ENCODE results near the gene SOX11.
A peak's percentile ranks its signal among the peaks of the same experiment; 100 is the strongest.
"Not testable (repeated sequence)": the region's sequence is repeated elsewhere in the genome, so short reads cannot be mapped to it uniquely, and the experiment has no call there.

Gene SOX11

GRCh38 chr2:5691985-5692529 is at the start of gene SOX11:
TSS of gene SOX11 (plus strand) at chr2:5692384. CDS start at chr2:5692722, 338 bp downstream.
- Histone ChIP-seq H3K9me3 (no peaks in the 10 kb centered on the region), H3K27me3 (no peaks in the 10 kb centered on the region), H3K27ac (peak within 1 kb of the TSS; percentile 94), H3K36me3 (no peaks in the 10 kb centered on the region), H3K4me2 (peak within 1 kb of the TSS; percentile 79), H3K4me1 (0 out of 2 replicates have a peak, but pooled peaks cover 3% of the 10 kb centered on the region), H3K4me3 (peak within 1 kb of the TSS; percentile 87), H3K9ac (peak within 1 kb of the TSS; percentile 90), H4K20me1 (peaks cover 45% of the 10 kb centered on the region)
- no peak for TF ChIP-seq Cebpa-rat (IDR thresholded peaks at IDR 0.05)

GRCh38 chr2:5652734-5653133 is 39.5 kb upstream of the SOX11 start:
- H3K4me2 ChIP-seq, H3K27ac ChIP-seq, H4K20me1 ChIP-seq, H3K9ac ChIP-seq, H3K36me3 ChIP-seq, H3K4me3 ChIP-seq, H3K9me3 ChIP-seq, H3K4me1 ChIP-seq, H3K27me3 ChIP-seq: not testable (repeated sequence)

DNA sequence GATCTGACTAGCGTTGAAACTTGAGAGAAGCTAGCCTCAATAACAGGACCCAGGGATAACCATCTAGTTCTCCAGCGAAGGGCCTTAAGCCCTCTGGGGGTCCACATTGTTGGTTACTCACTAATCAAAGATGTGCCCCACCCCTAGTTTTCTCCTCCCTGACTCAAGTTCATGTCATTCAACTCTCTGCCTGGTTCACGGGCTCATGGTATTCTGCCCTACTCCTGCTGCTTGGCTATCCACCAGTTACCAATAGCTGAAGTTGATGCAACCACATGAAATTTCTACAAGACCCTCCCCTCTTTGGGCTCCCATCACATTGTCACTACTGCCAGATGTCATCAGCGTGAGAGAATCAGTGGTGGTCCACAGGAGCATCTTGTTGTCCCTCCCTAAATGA is 38.4 kb upstream of the SOX11 start:
- not testable (repeated sequence) for H3K27me3 ChIP-seq, H3K9ac ChIP-seq, H3K4me1 ChIP-seq

DNA sequence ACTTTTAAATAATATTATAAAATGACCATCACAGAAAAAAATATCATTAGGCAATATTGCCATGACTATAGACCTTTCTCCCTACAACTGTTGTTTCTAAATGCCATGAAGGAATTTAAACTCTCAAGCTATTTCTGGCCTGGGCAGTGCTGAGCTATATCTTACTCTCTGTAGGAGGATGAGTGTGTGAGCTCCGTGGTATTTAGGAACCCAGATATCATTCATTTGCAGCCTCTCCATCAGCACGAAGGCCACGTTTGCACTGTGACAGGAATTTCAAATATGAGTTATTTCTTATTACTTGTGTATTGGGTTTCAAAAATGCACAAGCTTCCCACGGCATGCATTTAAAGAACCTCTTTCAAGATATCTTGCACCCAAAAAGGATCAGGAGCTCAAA is 35.0 kb upstream of the SOX11 start:
- H3K27ac ChIP-seq = no peak overlapping the region
- no peaks in the 10 kb centered on the region for H3K27me3 ChIP-seq
- TF ChIP-seq Cebpa-rat (IDR thresholded peaks at IDR 0.05) = no peak
- H3K4me3 ChIP-seq = no peak overlapping the region
- H3K9me3 ChIP-seq = no peaks in the 10 kb centered on the region
- no peak overlapping the region for H3K4me2 ChIP-seq
- H3K4me1 ChIP-seq = peaks cover 17% of the 10 kb centered on the region
- no peaks in the 10 kb centered on the region for H4K20me1 ChIP-seq
- no peaks in the 10 kb centered on the region for H3K36me3 ChIP-seq
- H3K9ac ChIP-seq = no peak overlapping the region

More for the DNA sequence above, 38.4 kb upstream of the SOX11 start:
- H4K20me1 ChIP-seq, H3K27ac ChIP-seq, H3K4me3 ChIP-seq, H3K36me3 ChIP-seq, H3K4me2 ChIP-seq, H3K9me3 ChIP-seq: not testable (repeated sequence)

DNA sequence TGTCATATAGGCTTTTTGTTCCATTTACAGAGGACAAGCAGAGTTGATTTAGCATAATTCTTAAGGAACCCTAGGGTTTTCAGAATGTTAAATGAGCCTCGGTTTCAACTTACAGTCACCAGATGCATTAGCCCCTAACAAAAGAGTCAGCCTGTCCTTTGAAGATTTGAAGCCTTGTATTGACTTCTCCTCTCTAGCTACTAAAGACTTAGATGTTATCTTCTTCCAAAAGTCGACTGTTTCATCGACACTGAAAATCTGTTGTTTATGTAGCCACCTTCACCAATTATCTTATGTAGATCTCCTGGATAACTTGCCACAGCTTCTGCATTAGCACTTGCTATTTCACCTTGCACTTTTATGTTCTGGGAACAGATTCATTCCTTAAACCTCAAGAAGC is 31.6 kb upstream of the SOX11 start:
- Histone ChIP-seq H3K27me3 (no peaks in the 10 kb centered on the region), H4K20me1 (no peaks in the 10 kb centered on the region), H3K4me3 (no peak overlapping the region), H3K36me3 (no peaks in the 10 kb centered on the region), H3K4me1 (peaks cover 29% of the 10 kb centered on the region), H3K4me2 (peak overlapping the region; percentile 60), H3K27ac (peak overlapping the region; percentile 37; the same call in 1 of the 2 replicates), H3K9me3 (no peaks in the 10 kb centered on the region), H3K9ac (no peak overlapping the region)
- TF ChIP-seq Cebpa-rat (IDR thresholded peaks at IDR 0.05) = no peak

DNA sequence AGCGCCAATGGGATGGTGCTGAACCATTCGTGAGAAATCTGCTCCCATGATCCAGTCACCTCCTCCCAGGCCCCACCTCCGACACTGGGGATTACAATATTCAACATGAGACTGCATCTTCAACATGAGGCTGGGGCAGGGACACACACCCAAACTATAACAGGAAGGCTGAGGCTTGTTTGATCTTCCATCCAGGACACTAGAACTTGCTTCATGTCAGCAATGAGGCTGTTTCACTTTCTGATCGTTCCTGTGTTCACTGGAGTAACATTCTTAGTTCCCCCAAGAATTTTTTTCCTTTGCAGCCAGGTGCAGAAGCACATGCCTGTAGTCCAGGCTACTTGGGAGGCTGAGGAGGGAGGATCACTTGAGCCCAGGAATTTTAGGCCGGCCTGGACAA is 30.8 kb upstream of the SOX11 start:
- Histone ChIP-seq H3K36me3 (no peaks in the 10 kb centered on the region), H3K9me3 (no peaks in the 10 kb centered on the region), H3K9ac (no peak overlapping the region; the same call in 1 of the 2 replicates), H3K27me3 (no peaks in the 10 kb centered on the region), H3K4me1 (peaks cover 29% of the 10 kb centered on the region), H3K4me2 (peak overlapping the region; percentile 60), H3K27ac (peak overlapping the region; percentile 37), H4K20me1 (no peaks in the 10 kb centered on the region), H3K4me3 (no peak overlapping the region)
- TF ChIP-seq Cebpa-rat (IDR thresholded peaks at IDR 0.05) = peak; percentile 19; the same call in 1 of the 2 replicates

DNA sequence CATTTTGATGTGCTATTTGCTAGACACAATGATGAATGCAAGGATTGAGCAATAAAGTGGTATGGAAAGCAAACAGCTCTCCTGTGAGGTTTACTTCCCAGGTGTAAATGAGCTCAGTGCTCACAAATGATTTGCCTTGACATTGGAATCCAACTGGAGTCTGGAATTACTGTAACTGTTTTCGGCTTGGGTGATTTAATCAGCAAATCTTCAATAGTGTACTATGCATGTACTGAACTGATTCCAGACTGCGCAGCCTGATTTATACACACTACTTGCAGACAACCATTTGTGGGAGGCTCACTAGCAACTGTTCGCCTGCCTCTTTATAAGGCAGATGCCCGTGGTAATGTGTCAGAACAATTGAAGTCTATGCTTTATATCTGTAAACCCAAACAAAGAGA is 27.9 kb upstream of the SOX11 start:
- no peaks in the 10 kb centered on the region for H4K20me1 ChIP-seq
- TF ChIP-seq Cebpa-rat (IDR thresholded peaks at IDR 0.05) = no peak
- H3K27ac ChIP-seq = no peak overlapping the region
- peaks cover 45% of the 10 kb centered on the region for H3K4me1 ChIP-seq
- no peaks in the 10 kb centered on the region for H3K36me3 ChIP-seq
- no peaks in the 10 kb centered on the region for H3K9me3 ChIP-seq
- H3K4me3 ChIP-seq = no peak overlapping the region
- H3K27me3 ChIP-seq = no peaks in the 10 kb centered on the region
- H3K4me2 ChIP-seq = 0 out of 2 replicates have a peak overlapping the region, but pooled peaks have one; percentile 18
- H3K9ac ChIP-seq = no peak overlapping the region

GRCh38 chr2:5665066-5665465 is 27.1 kb upstream of the SOX11 start:
- Histone ChIP-seq H3K27me3 (no peaks in the 10 kb centered on the region), H3K27ac (no peak overlapping the region)
- TF ChIP-seq Cebpa-rat (IDR thresholded peaks at IDR 0.05) = no peak

DNA sequence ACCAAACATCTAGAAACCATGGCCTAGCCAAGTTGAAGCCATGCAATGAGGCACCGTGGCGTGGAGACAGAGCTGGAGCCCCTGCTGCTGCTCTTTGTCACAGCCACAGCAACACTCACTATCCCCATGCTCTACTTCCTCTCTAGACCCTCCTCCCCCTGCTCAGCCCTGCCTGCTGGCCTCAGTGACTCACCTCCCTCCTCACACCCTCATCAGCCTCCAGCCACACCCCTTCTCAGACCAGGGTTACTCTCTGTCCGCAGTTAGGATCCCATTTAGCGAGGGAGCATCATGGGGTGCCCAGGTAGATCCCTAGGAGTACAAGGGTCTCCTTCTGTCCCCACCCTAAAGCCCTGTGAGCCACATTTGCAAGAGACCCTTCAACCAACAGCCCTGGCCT is 25.4 kb upstream of the SOX11 start:
- TF ChIP-seq Cebpa-rat (IDR thresholded peaks at IDR 0.05) = no peak

More at GRCh38 chr2:5665066-5665465, 27.1 kb upstream of the SOX11 start:
- no peak overlapping the region for H3K4me3 ChIP-seq
- H4K20me1 ChIP-seq = no peaks in the 10 kb centered on the region
- peaks cover 53% of the 10 kb centered on the region for H3K4me1 ChIP-seq
- H3K9ac ChIP-seq = no peak overlapping the region
- no peaks in the 10 kb centered on the region for H3K36me3 ChIP-seq
- H3K4me2 ChIP-seq = no peak overlapping the region
- no peaks in the 10 kb centered on the region for H3K9me3 ChIP-seq

GRCh38 chr2:5667655-5668054 is 24.5 kb upstream of the SOX11 start:
- not testable (repeated sequence) for H3K27me3 ChIP-seq, H3K9ac ChIP-seq, H4K20me1 ChIP-seq, H3K9me3 ChIP-seq, H3K36me3 ChIP-seq, H3K27ac ChIP-seq, H3K4me3 ChIP-seq, H3K4me2 ChIP-seq
- peaks cover 59% of the 10 kb centered on the region for H3K4me1 ChIP-seq

More for the DNA sequence above, 25.4 kb upstream of the SOX11 start:
- Histone ChIP-seq H3K4me1 (peaks cover 56% of the 10 kb centered on the region), H3K36me3 (no peaks in the 10 kb centered on the region), H3K27me3 (no peaks in the 10 kb centered on the region), H3K4me2 (0 out of 2 replicates have a peak overlapping the region, but pooled peaks have one; percentile 3), H3K9me3 (no peaks in the 10 kb centered on the region), H3K4me3 (no peak overlapping the region), H4K20me1 (no peaks in the 10 kb centered on the region), H3K9ac (no peak overlapping the region), H3K27ac (no peak overlapping the region)

All from BLaER1 (cell line).